ENCODE data around the gene AMPD2. TPM values are rescaled to one million over a fixed set of nuclear protein-coding genes. Genes with fewer than 3 reads are reported as not detected.

AMPD2 gene
- total RNA-seq, 4 donors from 2014 or later = 30.9 to 62.1 (median 40.7) TPM

GRCh38 chr1:109641078-109641740 lies 21.6 kb downstream of the AMPD2 start:
- intact Hi-C loops (cut with DNase I; ENCODE audit: low total_unique reads) = loop anchor here (5.0 kb wide), 1 partner anchor 131 kb away; no protein-coding TSS in a partner anchor
- TF ChIP-seq CTCF (IDR thresholded peaks at IDR 0.05) (no peak), POLR2A (IDR thresholded peaks at IDR 0.05) (no peak)
- WGBS, 2 donors = 72 to 76% methylated on average over 2 of the region's 2 CpGs
- no peak overlapping the region for H3K4me3 ChIP-seq (ENCODE audit: low read depth, poor library complexity, severe bottlenecking)
- peak in 1 of 2 donors; percentile 4 for DNase-seq (ENCODE audit: low spot score in 2 of 2)

GRCh38 chr1:109641861-109642260 lies 22.2 kb downstream of the AMPD2 start:
- intact Hi-C loops (cut with DNase I; ENCODE audit: low total_unique reads) = loop anchor here (5.0 kb wide), 1 partner anchor 130 kb away; no protein-coding TSS in a partner anchor
- WGBS, 2 donors = 80 to 83% methylated on average over 2 of the region's 2 CpGs

GRCh38 chr1:109642626-109643025 lies 23.0 kb downstream of the AMPD2 start:
- H3K4me3 ChIP-seq (ENCODE audit: low read depth, poor library complexity, severe bottlenecking) = no peak overlapping the region
- DNase-seq (ENCODE audit: low spot score in 2 of 2) = no peak
- intact Hi-C loops (cut with DNase I; ENCODE audit: low total_unique reads) = loop anchor here (5.0 kb wide), 1 partner anchor 130 kb away; no protein-coding TSS in a partner anchor
- WGBS, 2 donors = 63 to 70% methylated on average over 3 of the region's 3 CpGs
- TF ChIP-seq CTCF (IDR thresholded peaks at IDR 0.05) (no peak), POLR2A (IDR thresholded peaks at IDR 0.05) (no peak)

More at GRCh38 chr1:109641861-109642260, 22.2 kb downstream of the AMPD2 start:
- H3K4me3 ChIP-seq (ENCODE audit: low read depth, poor library complexity, severe bottlenecking) = no peak overlapping the region
- no peak for TF ChIP-seq POLR2A (IDR thresholded peaks at IDR 0.05)
- TF ChIP-seq CTCF (IDR thresholded peaks at IDR 0.05) = no peak
- DNase-seq (ENCODE audit: low spot score in 2 of 2) = no peak

- TF ChIP-seq POLR2A (IDR thresholded peaks at IDR 0.05) = no peak
- TF ChIP-seq CTCF (IDR thresholded peaks at IDR 0.05) = peak in 1 of 3 donors; percentile 54
- intact Hi-C loops (cut with DNase I; ENCODE audit: low total_unique reads) = loop anchor here (5.0 kb wide), 1 partner anchor 129 kb away; no protein-coding TSS in a partner anchor
- DNase-seq (ENCODE audit: low spot score in 2 of 2) = peak; percentile 73 to 96
- 34 to 53% methylated on average over 24 to 30 of the region's 32 CpGs for WGBS, 2 donors
- no peak overlapping the region for H3K4me3 ChIP-seq (ENCODE audit: low read depth, poor library complexity, severe bottlenecking)
These were observed 24.0 kb downstream of the AMPD2 start for GRCh38 chr1:109643385-109644230.

GRCh38 chr1:109644670-109645069 lies 25.0 kb downstream of the AMPD2 start:
- H3K4me3 ChIP-seq (ENCODE audit: low read depth, poor library complexity, severe bottlenecking) = no peak overlapping the region
- intact Hi-C loops (cut with DNase I; ENCODE audit: low total_unique reads) = loop anchor here (5.0 kb wide), 1 partner anchor 128 kb away; no protein-coding TSS in a partner anchor
- no peak for DNase-seq (ENCODE audit: low spot score in 2 of 2)
- no CpG with 5 or more reads among the region's 10 CpGs for WGBS, 2 donors
- no peak for TF ChIP-seq CTCF (IDR thresholded peaks at IDR 0.05)
- no peak for TF ChIP-seq POLR2A (IDR thresholded peaks at IDR 0.05)
